HG02884 (cell line): ENCODE data around the gene KDM4B.

ENCODE experiments used
- ATAC-seq: cut with Tn5 transposase; IDR thresholded peaks from one replicate; pipeline ENCODE4 v1.9.1; 2021; ENCODE audit warnings: mild to moderate bottlenecking, moderate library complexity; ENCODE audit not compliant: unreplicated experiment

KDM4B gene

GRCh38 chr19:5066768-5067167, 97.9 kb downstream of the KDM4B start:
- no peak for ATAC-seq

- no peak for ATAC-seq
These were observed 98.8 kb downstream of the KDM4B start for GRCh38 chr19:5067678-5068077.

- ATAC-seq = no peak
These were observed 99.5 kb downstream of the KDM4B start for GRCh38 chr19:5068233-5069072.

- no peak for ATAC-seq
These were observed 101.4 kb downstream of the KDM4B start for GRCh38 chr19:5070331-5070730.

GRCh38 chr19:5070930-5071329, 102.0 kb downstream of the KDM4B start:
- no peak for ATAC-seq

- ATAC-seq = no peak
These were observed 102.7 kb downstream of the KDM4B start for GRCh38 chr19:5071579-5071978.

- no peak for ATAC-seq
These were observed 103.2 kb downstream of the KDM4B start for GRCh38 chr19:5072115-5072514.

GRCh38 chr19:5073153-5073844, 104.4 kb downstream of the KDM4B start:
- no peak for ATAC-seq

GRCh38 chr19:5074407-5074806, 105.5 kb downstream of the KDM4B start:
- no peak for ATAC-seq

- no peak for ATAC-seq
These were observed 106.0 kb downstream of the KDM4B start for GRCh38 chr19:5074830-5075394.

- no peak for ATAC-seq
These were observed 106.7 kb downstream of the KDM4B start for GRCh38 chr19:5075597-5075996.

- ATAC-seq = no peak
These were observed 107.7 kb downstream of the KDM4B start for GRCh38 chr19:5076440-5077208.

- no peak for ATAC-seq
These were observed 108.2 kb downstream of the KDM4B start for GRCh38 chr19:5077209-5077515.

GRCh38 chr19:5078182-5078581, 109.3 kb downstream of the KDM4B start:
- no peak for ATAC-seq

- no peak for ATAC-seq
These were observed 109.8 kb downstream of the KDM4B start for GRCh38 chr19:5078666-5079065.

- no peak for ATAC-seq
These were observed 110.3 kb downstream of the KDM4B start for GRCh38 chr19:5079071-5079774.

GRCh38 chr19:5080030-5080654, 111.2 kb downstream of the KDM4B start:
- no peak for ATAC-seq

GRCh38 chr19:5080809-5081208, 111.9 kb downstream of the KDM4B start:
- ATAC-seq = no peak

GRCh38 chr19:5081443-5082161, 112.7 kb downstream of the KDM4B start:
- ATAC-seq = no peak

GRCh38 chr19:5083547-5083965, 114.6 kb downstream of the KDM4B start:
- ATAC-seq = no peak
